GM12874 (cell line): ENCODE measurements around the gene SLC22A4.

Experiments
- TF ChIP-seq, protein P1 (sequence below): IDR thresholded peaks from 2 replicates; pipeline ENCODE4 v1.5.1; 2011; ENCODE audit warnings: low read depth, mild to moderate bottlenecking, control low read depth, low read length, moderate library complexity; ENCODE audit not compliant: insufficient read depth

Gene SLC22A4

DNA sequence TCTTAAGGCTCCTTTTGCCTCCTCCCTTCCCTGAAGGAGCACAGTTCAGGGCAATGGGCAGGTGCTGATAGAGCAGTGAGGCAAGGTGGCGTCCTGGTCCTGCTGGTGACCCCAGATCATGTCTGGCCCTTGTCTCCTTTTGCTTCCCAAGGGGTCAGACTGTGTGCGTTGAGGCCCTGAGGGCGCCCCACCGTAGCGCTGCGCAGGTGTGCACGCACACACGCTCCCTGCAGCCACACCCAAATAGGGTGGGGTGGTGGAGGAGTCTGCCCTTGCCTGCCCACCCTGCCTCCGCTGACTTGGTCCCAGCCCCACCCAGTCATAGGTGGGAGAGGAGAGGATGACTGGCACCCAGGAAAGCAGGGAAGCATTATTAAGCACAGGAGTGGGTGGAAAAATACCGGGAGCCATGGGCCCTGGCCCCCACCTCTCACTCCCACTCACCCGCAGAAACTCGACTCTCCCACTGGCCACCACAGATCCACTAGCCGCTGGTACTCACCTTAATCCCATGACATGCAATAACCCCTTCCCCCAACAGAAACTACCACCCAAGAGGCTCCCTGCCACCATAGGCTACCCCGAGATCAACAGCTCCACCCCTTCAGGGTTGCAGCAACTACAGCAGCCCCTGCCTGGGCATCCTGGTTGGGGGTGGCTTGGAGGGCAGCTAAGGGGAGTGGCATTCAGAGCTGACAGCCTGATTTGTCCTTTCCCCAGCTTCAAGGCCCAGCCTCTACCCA lies 20.0 kb upstream of the SLC22A4 start:
- TF ChIP-seq, protein P1, sequence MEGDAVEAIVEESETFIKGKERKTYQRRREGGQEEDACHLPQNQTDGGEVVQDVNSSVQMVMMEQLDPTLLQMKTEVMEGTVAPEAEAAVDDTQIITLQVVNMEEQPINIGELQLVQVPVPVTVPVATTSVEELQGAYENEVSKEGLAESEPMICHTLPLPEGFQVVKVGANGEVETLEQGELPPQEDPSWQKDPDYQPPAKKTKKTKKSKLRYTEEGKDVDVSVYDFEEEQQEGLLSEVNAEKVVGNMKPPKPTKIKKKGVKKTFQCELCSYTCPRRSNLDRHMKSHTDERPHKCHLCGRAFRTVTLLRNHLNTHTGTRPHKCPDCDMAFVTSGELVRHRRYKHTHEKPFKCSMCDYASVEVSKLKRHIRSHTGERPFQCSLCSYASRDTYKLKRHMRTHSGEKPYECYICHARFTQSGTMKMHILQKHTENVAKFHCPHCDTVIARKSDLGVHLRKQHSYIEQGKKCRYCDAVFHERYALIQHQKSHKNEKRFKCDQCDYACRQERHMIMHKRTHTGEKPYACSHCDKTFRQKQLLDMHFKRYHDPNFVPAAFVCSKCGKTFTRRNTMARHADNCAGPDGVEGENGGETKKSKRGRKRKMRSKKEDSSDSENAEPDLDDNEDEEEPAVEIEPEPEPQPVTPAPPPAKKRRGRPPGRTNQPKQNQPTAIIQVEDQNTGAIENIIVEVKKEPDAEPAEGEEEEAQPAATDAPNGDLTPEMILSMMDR: no peak

DNA sequence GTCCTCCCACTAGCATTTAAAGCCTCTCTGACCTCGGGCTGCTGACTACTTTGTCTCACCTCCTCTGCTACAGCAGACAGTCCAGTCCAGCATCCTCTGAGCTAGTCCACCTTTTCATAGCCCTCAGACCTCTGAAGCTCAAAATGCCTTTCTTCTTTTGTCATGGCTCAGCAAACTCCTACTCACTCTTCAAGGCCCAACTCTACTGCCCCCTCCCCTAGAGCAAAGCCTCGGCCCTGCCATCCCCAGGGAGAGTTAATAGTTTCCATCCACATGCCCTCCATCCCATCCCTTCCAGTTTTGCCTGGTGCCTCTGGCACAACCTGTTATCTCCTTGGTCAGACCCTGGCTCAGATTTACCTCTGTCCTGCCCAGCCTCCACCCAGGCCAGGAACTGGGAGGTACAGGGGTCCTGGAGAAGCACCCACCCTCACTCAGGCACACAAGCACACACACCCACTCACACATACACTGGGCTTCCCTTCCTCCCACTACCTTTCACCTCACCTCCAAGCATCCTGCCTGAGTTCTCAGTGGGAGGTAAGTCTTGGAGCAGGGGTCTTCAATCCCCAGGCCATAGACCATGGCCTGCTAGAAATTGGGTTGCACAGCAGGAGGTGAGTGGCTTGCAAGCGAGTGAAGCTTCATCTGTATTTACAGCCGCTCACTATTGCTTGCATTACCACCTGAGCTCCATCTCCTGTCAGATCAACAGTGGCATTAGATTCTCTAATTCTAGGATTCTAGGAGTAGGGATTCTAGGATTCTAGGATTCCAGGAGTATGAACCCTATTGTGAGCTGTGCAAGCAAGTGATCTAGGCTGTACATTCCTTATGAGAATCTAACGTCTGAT lies 18.6 kb upstream of the SLC22A4 start:
- TF ChIP-seq, protein P1: no peak

DNA sequence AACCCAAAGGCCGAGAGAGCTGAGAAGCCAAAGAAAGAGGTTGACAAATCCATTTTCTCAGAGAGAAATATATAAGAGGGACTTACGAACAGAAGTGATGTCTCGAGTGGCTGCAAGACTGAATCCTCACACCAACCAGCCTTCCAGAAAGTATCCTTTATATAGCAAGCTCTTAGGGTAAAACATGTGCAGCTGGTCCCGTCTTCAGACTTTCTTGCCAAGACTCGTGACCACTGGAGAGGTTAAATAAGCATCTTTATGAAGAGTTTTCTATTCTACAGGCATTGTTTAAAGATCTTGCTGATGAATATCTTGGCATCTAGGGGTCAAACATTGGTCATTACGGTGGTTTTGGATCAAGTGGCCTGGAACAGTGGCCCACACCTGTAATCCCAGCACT lies 16.9 kb upstream of the SLC22A4 start:
- TF ChIP-seq, protein P1: no peak

DNA sequence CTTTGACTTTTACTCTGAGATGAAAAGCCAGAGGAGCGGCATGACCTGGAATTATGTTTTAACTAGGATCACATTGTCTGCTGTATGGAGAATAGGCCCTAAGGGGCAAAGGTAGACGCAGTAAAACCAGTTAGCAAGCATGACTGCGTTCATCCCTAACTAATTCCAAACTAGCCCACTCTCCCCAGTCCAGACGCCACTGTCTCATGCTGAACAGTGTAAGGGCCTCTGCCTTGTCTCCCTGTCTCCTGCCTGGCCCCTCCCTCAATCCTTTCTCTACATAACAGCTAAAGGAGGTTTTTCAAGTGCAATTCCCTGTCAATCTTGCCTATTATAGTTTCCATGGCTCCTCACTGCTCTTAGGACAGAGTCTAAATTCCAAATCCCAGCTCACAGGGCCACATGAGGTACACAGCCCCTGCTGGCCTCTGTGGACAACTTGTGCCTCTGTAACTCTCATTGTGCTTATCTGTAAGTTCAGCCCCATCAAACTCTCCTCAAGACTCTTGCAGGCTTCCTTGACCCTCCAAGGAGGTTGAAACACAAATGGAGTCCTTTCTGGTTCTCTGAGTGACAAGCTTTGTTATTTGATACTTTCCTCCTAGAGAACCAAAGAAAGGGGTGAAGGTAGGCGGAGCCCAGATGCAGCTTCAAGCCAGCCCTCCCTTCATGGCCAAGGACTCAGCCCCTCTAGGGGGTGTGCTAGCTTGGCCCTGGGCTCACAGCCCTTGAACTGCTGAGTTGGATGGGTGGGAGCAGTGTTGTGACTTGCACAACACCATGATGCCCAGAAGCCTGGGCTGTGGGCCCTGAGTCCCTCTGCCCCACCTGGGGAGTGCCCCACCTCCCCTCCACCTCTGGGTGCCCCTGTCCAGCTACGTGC lies 16.0 kb upstream of the SLC22A4 start:
- TF ChIP-seq, protein P1: no peak

DNA sequence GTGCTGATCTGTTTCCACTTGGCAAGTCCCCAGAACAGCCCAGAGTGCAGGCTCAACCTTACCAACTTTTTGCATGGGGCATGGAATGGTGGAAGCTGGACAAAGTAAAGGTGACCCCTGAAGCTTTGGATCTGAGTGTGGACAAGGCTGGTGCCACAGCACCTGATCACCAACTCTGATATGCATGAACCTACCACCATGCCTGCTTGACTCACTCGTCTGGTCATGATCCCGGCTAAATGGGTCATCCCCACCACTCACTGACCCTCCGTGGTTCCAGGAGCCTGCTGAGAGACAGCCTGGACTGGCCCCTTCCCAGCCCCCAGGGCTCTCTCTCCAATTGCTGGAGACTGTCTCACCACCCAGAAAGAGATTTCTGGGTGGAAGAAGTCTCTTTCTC lies 14.4 kb upstream of the SLC22A4 start:
- TF ChIP-seq, protein P1: no peak

DNA sequence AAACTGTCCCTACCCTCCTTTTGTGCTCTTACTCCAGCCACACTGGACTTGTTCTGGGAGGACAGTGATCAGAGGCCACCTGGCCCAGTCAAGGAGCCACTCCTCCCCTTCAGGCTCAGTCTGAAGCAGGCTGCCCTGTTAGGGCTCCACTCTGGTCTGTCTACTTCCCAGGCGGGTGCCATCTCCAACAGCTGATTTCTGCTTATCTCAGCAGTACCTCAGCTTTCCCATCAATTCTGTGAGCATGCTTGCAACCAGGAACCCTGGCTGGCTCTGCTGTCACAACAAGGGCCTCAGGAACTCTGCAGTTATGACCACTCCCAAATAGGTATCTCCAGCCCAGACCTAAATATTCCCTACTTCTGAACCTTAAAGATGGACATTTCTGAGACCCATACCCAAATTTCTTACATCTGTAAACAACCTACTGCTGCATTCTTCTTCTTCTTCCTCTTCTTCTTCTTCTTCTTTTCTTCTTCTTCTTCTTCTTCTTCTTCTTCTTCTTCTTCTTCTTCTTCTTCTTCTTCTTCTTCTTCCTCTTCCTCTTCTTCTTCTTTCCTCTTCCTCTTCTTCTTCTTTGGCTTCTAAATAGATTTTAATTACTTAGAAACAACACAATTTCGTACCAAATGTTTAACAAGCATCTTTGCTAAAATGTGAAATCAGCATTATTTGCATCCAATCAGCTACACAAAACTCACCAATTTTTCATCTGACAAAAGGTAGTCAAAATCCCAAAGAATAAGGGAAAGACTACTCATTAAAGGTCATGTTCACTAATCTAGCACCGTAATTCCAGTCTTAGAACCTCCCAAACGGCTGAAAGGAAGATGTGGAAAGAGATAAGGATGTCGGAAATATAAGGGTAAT lies 13.6 kb upstream of the SLC22A4 start:
- TF ChIP-seq, protein P1: no peak
